22Rv1 (cell line): Measurements from ENCODE around the gene RBMS3.

Experiments used
- H3K27ac ChIP-seq: fragments of 450-650 bp; 2 replicates; pipeline ENCODE4 v1.5.1; 2017
- CTCF ChIP-seq: fragments of 450-650 bp; IDR thresholded peaks from 2 replicates; pipeline ENCODE4 v1.5.1; 2017; ENCODE audit warnings: mild to moderate bottlenecking
- ZFX ChIP-seq: fragments of 450-650 bp; IDR thresholded peaks from 2 replicates; pipeline ENCODE4 v1.6.1; 2017; ENCODE audit warnings: antibody characterized with exemption, borderline replicate concordance

RBMS3 gene

GRCh38 chr3:29761517-29761916, 480.6 kb downstream of the RBMS3 start:
- TF ChIP-seq CTCF (no peak), ZFX (no peak)
- no peak overlapping the region for H3K27ac ChIP-seq

- no peak overlapping the region for H3K27ac ChIP-seq
- TF ChIP-seq ZFX: no peak
- TF ChIP-seq CTCF: no peak
Observed at GRCh38 chr3:29763115-29763514, 482.2 kb downstream of the RBMS3 start.

- no peak overlapping the region for H3K27ac ChIP-seq
- TF ChIP-seq CTCF (no peak), ZFX (no peak)
Observed at GRCh38 chr3:29764041-29764440, 483.2 kb downstream of the RBMS3 start.

GRCh38 chr3:29764603-29765254, 483.9 kb downstream of the RBMS3 start:
- TF ChIP-seq ZFX (no peak), CTCF (peak; percentile 55)
- H3K27ac ChIP-seq: no peak overlapping the region

- no peak for TF ChIP-seq ZFX
- TF ChIP-seq CTCF: no peak
Observed at GRCh38 chr3:29771602-29772001, 490.7 kb downstream of the RBMS3 start.

GRCh38 chr3:29772436-29772835, 491.6 kb downstream of the RBMS3 start:
- no peak overlapping the region for H3K27ac ChIP-seq
- no peak for TF ChIP-seq ZFX
- TF ChIP-seq CTCF: no peak

More at GRCh38 chr3:29771602-29772001, 490.7 kb downstream of the RBMS3 start:
- H3K27ac ChIP-seq: no peak overlapping the region

- no peak overlapping the region for H3K27ac ChIP-seq
Observed at GRCh38 chr3:29773481-29773880, 492.6 kb downstream of the RBMS3 start.

More at GRCh38 chr3:29773481-29773880, 492.6 kb downstream of the RBMS3 start:
- TF ChIP-seq CTCF: no peak
- no peak for TF ChIP-seq ZFX
